Kidney (tissue), 14 donors: ENCODE measurements around the gene TNIP2. TPM values are rescaled to one million over a fixed set of nuclear protein-coding genes. Genes with fewer than 3 reads are reported as not detected.

Source experiments
- DNase-seq, 5 donors: peaks; one replicate each; pipeline ENCODE4 v3.0.0-alpha.2; 2013 to 2020
- FAIRE-seq: peaks from 2 replicates; lab custom pipeline; 2012; peaks lifted over from hg19 to GRCh38; lab: Jason Lieb, UNC
- H3K27ac ChIP-seq, 2 donors: one replicate each; pipeline ENCODE4 v1.7.0; 2013; ENCODE audit warnings: low read depth in 2 of 2, low read length in 2 of 2, inconsistent platforms in 1 of 2
- H3K27me3 ChIP-seq: one replicate; pipeline ENCODE4 v1.7.1; 2013; ENCODE audit warnings: low read length, inconsistent platforms; ENCODE audit not compliant: control insufficient read depth, insufficient read depth
- H3K36me3 ChIP-seq, 3 donors: one replicate each; pipeline versions ENCODE4 v1.7.0 to v1.7.1; 2013; ENCODE audit warnings: low read length in 3 of 3, control low read depth in 1 of 3, inconsistent platforms in 1 of 3; ENCODE audit not compliant: insufficient read depth in 3 of 3, control insufficient read depth in 2 of 3
- H3K4me1 ChIP-seq, 3 donors: one replicate each; pipeline versions ENCODE4 v1.7.0 to v1.7.1; 2013; ENCODE audit warnings: low read length in 3 of 3, inconsistent platforms in 1 of 3, low read depth in 1 of 3; ENCODE audit not compliant: control insufficient read depth in 2 of 3, insufficient read depth in 2 of 3
- H3K4me3 ChIP-seq, 3 donors: one replicate each; pipeline versions ENCODE4 v1.7.0 to v1.8.1; 2013; ENCODE audit warnings: low read length in 3 of 3, control low read depth in 1 of 3, inconsistent platforms in 1 of 3
- H3K9ac ChIP-seq, 3 donors: one replicate each; pipeline versions ENCODE4 v1.7.0 to v1.7.1; 2013; ENCODE audit warnings: low read length in 3 of 3, control low read depth in 1 of 3, inconsistent platforms in 1 of 3
- H3K9me3 ChIP-seq, 3 donors: one replicate each; pipeline versions ENCODE4 v1.7.0 to v1.7.1; 2013; ENCODE audit warnings: low read length in 3 of 3, control low read depth in 1 of 3, inconsistent platforms in 1 of 3; ENCODE audit not compliant: control insufficient read depth in 2 of 3, insufficient read depth in 1 of 3
- intact Hi-C: fragments of 100-400 bp; cut with DNase I; formaldehyde crosslinking; loops from one replicate; pipeline ENCODE4 v1.11.1; 2022
- polyA plus RNA-seq: library from polyadenylated mRNA; stranded (reverse); fragments of 350-450 nt; fragmentation: Illumina TruSeq; extraction: RNeasy Lipid Tissue Mini Kit (QIAGEN cat#74804); gene quantifications from one replicate; pipeline ENCODE4 v1.2.3, GENCODE V29; 2014; ENCODE audit warnings: low read depth, low replicate concordance; ENCODE audit not compliant: insufficient read depth
- total RNA-seq: library from RNA; stranded (reverse); fragmentation: NEBNext Ultra II Directional; extraction: Animal tissue kit (Norgen Biotek cat#: 25700); gene quantifications from one replicate; pipeline ENCODE4 v1.2.1, GENCODE V29; 2021
- TF ChIP-seq, protein P1 (sequence below): IDR thresholded peaks from 3 replicates; pipeline ENCODE4 v1.5.1; 2012; ENCODE audit warnings: mild to moderate bottlenecking, moderate library complexity, borderline replicate concordance; ENCODE audit not compliant: insufficient read depth; ENCODE audit errors: extremely low read depth
- donor health status: control.
- donor health status: control.
- donor health status: control.
- donor health status: control.
- donor health status: control.
- donor health status: DM: yes; HTN: yes; CAD: no.
- donor health status: Normal renal cell carcinoma (clear cell type).

Gene TNIP2
- total and polyA plus RNA-seq, 2 donors from 2014 or later = 43.1 to 44.4 TPM

DNA sequence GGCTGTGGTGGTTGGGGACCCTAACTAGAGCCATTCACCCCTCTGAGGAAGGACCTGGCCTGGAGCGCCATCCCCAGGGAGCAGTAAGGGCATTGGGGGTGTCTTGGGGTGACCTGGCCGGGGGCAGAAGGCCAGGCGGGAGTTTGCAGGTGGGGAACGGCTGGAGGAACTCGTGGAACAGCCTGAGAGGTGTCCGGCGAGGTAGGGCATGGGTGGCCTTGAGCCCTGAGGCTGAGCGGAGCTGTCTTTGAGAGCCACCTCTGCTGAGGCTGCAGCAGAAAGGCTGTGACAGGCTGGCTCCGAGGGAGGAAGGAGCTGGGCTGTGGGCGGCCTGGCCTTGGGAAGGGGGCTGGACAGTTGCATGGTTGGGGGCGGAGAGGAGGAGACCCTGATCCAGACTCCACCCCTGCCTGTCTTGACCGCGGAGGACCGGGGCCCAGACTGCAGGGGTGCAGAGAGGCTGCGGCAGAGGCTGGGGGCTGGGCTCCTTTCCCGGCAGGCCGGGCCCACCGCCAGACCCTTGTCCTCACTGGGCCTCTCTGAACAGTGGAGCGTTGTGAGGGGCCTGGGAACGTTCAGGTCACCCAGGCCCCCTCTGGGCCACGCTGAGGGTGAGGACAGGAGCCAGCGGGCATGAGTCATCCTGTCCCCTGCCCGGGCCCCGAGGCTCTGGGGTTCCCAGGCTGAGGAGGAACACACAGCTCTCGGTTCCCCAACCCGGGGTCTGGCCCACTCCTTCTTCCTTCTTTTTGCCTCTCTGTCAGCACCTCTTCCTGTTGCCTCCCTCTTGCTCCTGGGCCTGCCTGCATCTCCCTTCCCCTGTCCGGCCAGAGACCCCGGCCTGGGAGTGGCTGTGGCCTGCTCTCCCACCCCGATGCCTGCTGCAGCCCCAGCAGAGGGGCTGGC lies 44.8 kb upstream of the TNIP2 start:
- peaks cover 0 to 76% (median 49%) of the 10 kb centered on the region in 3 donors for H3K4me1 ChIP-seq
- H3K4me3 ChIP-seq = no peak overlapping the region
- peak overlapping the region in 1 of 3 donors; percentile 7 for H3K9ac ChIP-seq
- H3K9me3 ChIP-seq = no peaks in the 10 kb centered on the region
- no peak for FAIRE-seq
- intact Hi-C loops = no loop called here
- H3K36me3 ChIP-seq = peaks cover 0 to 2% (median 0%) of the 10 kb centered on the region in 3 donors
- peak; percentile 76 to 95 (median 85) for DNase-seq
- H3K27me3 ChIP-seq = no peaks in the 10 kb centered on the region
- H3K27ac ChIP-seq = peak overlapping the region; percentile 83 to 93
- TF ChIP-seq, protein P1, sequence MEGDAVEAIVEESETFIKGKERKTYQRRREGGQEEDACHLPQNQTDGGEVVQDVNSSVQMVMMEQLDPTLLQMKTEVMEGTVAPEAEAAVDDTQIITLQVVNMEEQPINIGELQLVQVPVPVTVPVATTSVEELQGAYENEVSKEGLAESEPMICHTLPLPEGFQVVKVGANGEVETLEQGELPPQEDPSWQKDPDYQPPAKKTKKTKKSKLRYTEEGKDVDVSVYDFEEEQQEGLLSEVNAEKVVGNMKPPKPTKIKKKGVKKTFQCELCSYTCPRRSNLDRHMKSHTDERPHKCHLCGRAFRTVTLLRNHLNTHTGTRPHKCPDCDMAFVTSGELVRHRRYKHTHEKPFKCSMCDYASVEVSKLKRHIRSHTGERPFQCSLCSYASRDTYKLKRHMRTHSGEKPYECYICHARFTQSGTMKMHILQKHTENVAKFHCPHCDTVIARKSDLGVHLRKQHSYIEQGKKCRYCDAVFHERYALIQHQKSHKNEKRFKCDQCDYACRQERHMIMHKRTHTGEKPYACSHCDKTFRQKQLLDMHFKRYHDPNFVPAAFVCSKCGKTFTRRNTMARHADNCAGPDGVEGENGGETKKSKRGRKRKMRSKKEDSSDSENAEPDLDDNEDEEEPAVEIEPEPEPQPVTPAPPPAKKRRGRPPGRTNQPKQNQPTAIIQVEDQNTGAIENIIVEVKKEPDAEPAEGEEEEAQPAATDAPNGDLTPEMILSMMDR = no peak

DNA sequence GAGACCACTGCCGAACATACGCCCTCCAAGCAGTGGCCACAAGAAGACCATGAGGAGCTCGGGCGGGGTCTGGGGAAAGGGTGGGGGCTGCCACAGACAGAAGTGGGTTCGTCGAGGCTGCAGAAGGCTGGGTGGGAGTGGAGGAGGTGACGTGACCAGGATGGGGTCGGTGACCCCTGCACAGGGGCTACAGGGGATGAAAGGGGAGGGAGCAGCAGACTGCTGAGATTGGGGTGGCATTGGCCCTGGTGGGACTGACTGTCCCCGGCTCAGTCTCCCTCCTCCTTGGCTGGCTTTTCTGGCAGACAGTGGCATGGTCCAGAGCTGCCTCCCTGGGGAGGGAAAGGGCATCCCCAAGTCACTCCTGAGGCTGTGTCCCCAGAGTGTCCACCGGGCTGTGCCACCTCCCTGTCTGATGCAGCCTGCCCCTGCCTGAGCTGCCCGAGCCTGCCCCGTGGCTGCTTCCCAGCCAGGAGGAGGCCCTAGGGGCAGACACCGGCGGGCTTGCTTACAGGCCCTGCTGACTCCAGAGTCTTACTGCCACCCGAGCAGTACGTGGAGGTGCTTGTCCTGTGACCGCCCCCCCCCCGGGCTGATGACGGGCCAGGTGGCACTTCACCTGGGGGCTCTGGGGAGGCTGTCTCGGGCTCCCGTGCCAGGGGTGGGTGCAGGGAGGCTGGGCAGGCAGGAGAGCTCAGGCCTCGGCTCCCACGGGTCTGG lies 44.0 kb upstream of the TNIP2 start:
- DNase-seq = peak in 2 of 5 donors; percentile 65 to 77

DNA sequence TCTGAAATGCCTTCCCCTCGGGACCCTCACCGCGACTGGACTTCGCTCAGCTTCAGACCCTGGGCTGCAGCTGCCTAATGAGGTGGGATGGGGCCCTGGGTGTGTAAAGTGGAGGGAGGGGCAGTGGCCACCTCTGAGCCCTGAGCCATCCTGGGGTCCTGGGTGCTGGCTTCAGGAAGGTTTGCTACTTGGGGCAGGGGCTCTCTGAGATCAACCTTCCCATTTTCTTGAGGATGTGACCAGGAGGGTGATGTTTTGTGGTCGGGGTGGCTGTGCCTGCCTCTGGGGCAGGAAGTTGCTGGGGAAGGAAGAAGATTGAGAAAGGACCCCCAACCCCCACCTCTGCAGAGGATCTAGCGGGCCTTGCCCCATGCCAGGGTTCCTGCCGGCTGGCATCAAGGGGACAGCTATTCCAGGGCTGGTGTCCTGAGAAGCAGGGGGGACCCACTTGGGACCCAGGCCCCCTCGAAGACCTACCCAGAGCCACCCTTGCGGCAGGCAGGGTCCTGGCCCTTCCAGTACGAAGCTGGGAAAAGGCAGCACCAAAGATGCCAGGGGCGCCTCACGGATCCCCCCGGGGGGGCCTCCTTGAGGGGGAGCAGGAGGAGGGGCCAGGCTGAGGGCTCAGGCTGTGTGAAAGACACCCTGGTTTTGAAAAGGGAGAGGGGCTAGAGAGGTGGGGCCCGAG lies 43.2 kb upstream of the TNIP2 start:
- peak in 2 of 5 donors; percentile 62 to 76 for DNase-seq
- Histone ChIP-seq H3K27me3 (no peaks in the 10 kb centered on the region), H3K4me3 (no peak overlapping the region), H3K9ac (peak overlapping the region in 1 of 3 donors; percentile 12), H3K27ac (peak overlapping the region; percentile 77 to 93), H3K36me3 (peaks cover 0 to 2% (median 0%) of the 10 kb centered on the region in 3 donors), H3K4me1 (peaks cover 0 to 77% (median 49%) of the 10 kb centered on the region in 3 donors), H3K9me3 (no peaks in the 10 kb centered on the region)
- TF ChIP-seq, protein P1 = no peak
- intact Hi-C loops = no loop called here
- FAIRE-seq = no peak

More for the DNA sequence above, 44.0 kb upstream of the TNIP2 start:
- no peaks in the 10 kb centered on the region for H3K27me3 ChIP-seq
- no peaks in the 10 kb centered on the region for H3K9me3 ChIP-seq
- H3K4me3 ChIP-seq = no peak overlapping the region
- H3K27ac ChIP-seq = peak overlapping the region; percentile 83 to 93
- peaks cover 0 to 76% (median 51%) of the 10 kb centered on the region in 3 donors for H3K4me1 ChIP-seq
- intact Hi-C loops = no loop called here
- TF ChIP-seq, protein P1 = no peak
- no peak for FAIRE-seq
- peak overlapping the region in 1 of 3 donors; percentile 12 for H3K9ac ChIP-seq
- H3K36me3 ChIP-seq = peaks cover 0 to 2% (median 0%) of the 10 kb centered on the region in 3 donors
